ENCODE results near the gene MAP2K2.

DNA sequence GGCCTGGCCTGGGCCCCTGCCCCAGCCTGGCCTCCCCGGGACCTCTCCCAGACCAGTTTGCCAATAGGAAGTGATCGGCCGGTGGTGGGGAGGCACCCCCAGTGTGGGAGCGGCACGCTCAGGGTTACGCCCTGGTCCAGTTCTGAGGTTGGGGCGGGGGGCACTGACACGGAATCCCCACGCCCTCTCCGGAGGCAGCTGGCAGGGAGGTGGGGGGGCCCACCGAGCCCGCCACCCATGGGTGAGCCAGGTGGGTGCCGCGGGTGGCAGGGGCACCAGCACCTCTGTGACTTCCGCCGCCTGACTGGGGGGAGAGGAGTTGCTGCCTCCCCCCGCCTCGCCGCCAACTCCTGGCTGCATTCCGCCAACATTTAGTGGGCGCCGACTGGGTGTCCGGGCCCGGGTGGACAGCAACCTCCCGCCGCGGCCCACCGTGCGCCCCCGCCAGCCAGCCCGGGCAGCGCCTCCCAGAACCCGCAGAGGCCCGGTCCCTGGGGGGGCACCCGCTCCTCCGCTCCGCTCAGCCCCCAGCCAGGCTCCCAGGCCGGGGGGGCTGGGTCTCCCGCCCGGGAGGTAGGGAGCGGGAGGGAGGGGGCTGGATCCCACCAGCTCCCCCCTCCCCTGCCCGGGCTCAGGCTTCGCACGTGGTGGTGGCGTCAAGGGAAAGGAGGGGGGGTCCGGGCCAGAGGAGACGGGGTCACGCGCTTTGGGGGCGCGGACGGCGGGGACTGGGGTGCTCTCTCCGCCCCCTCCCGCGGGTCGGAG, 59.2 kb downstream of the MAP2K2 start:
- TF ChIP-seq, protein P1, sequence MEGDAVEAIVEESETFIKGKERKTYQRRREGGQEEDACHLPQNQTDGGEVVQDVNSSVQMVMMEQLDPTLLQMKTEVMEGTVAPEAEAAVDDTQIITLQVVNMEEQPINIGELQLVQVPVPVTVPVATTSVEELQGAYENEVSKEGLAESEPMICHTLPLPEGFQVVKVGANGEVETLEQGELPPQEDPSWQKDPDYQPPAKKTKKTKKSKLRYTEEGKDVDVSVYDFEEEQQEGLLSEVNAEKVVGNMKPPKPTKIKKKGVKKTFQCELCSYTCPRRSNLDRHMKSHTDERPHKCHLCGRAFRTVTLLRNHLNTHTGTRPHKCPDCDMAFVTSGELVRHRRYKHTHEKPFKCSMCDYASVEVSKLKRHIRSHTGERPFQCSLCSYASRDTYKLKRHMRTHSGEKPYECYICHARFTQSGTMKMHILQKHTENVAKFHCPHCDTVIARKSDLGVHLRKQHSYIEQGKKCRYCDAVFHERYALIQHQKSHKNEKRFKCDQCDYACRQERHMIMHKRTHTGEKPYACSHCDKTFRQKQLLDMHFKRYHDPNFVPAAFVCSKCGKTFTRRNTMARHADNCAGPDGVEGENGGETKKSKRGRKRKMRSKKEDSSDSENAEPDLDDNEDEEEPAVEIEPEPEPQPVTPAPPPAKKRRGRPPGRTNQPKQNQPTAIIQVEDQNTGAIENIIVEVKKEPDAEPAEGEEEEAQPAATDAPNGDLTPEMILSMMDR (IDR thresholded peaks at IDR 0.05) = no peak
- no peak for TF ChIP-seq EZH2 (IDR thresholded peaks at IDR 0.05; ENCODE audit: borderline replicate concordance, insufficient read depth, low read depth, low read length, poor library complexity, severe bottlenecking)

Data from B cell (primary cell).